Measurements from ENCODE around the gene UGGT2.

The UGGT2 gene, protein sequence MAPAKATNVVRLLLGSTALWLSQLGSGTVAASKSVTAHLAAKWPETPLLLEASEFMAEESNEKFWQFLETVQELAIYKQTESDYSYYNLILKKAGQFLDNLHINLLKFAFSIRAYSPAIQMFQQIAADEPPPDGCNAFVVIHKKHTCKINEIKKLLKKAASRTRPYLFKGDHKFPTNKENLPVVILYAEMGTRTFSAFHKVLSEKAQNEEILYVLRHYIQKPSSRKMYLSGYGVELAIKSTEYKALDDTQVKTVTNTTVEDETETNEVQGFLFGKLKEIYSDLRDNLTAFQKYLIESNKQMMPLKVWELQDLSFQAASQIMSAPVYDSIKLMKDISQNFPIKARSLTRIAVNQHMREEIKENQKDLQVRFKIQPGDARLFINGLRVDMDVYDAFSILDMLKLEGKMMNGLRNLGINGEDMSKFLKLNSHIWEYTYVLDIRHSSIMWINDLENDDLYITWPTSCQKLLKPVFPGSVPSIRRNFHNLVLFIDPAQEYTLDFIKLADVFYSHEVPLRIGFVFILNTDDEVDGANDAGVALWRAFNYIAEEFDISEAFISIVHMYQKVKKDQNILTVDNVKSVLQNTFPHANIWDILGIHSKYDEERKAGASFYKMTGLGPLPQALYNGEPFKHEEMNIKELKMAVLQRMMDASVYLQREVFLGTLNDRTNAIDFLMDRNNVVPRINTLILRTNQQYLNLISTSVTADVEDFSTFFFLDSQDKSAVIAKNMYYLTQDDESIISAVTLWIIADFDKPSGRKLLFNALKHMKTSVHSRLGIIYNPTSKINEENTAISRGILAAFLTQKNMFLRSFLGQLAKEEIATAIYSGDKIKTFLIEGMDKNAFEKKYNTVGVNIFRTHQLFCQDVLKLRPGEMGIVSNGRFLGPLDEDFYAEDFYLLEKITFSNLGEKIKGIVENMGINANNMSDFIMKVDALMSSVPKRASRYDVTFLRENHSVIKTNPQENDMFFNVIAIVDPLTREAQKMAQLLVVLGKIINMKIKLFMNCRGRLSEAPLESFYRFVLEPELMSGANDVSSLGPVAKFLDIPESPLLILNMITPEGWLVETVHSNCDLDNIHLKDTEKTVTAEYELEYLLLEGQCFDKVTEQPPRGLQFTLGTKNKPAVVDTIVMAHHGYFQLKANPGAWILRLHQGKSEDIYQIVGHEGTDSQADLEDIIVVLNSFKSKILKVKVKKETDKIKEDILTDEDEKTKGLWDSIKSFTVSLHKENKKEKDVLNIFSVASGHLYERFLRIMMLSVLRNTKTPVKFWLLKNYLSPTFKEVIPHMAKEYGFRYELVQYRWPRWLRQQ (N-terminal part only)

DNA sequence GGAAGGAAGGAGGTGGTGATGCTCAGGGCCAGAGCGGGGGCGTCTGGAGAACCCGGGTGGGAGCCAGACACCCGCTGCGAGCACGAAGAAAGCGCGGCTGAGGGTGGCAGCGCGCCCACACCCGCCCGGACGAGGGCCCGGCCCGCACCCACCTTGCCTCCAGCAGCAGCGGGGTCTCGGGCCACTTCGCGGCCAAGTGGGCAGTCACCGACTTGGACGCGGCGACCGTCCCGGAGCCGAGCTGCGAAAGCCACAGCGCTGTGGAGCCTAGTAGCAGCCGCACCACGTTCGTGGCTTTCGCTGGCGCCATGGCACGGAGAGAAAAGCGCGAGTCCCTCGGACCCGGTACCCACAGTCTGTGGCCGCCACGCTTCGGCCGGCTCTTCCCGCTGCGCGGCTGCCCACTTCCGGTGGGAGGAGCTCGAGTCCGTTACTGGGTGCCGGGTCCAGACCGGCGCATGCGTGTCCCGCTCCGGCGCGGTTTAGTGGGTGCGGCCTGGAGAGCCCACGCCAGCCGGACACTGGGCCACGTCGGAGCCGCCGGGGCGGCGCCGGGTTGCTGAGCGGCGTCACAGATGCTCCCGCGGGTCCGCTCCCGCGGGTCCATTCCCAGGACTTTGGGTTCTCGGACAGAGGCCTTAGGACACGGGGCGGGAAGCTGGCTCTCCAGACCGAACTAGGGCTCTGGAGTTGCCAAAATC is at the start of gene UGGT2:
UGGT2 (minus strand) TSS at position 399 of the 701 bp plus-strand sequence; CDS start at position 310, 89 bp downstream.
- peak; percentile 95 for DNase-seq (ENCODE audit: low spot score)

- DNase-seq (ENCODE audit: low spot score) = no peak
These were observed 47.4 kb upstream of the UGGT2 start for GRCh38 chr13:96100457-96101220.

- DNase-seq (ENCODE audit: low spot score) = no peak
These were observed 40.2 kb upstream of the UGGT2 start for GRCh38 chr13:96093296-96094006.

GRCh38 chr13:96091164-96092117 is 38.2 kb upstream of the UGGT2 start:
- peak; percentile 53 for DNase-seq (ENCODE audit: low spot score)

DNA sequence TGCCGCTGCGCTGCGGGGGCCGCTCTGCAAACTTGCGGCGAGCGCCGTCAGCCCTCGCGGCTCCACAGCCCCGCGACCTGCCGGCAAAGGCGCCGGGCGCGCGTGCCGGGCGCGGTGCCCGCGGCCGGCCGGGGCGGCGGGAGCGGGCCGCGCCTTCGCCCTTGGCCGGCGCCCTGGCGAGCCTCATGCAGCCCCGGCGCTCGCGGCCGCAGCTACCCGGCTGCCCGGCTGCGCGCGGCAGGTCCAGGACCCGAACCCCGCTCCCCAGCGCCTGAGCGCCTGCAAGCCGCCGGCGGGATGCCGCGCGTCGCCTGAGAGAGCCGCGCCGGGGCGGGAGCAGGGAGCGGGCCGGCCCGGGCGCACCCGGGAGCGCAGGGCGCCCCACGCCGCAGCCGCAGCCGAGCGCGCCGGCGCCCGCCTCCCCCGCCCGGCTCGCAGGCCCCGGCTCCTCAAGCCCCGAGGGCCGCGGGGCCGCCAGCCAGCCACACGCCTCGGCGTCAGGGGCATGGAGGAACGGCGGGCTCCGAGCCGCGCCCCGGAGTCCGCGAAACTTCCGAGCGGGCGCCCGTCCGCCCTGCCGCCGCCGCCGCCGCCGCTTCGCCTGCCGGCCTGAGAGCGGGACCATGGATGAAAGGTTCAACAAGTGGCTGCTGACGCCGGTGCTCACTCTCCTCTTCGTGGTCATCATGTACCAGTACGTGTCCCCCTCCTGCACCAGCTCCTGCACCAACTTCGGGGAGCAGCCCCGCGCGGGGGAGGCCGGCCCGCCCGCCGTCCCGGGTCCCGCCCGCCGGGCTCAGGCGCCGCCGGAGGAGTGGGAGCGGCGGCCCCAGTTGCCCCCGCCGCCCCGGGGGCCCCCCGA is 37.3 kb upstream of the UGGT2 start:
- peak; percentile 81 for DNase-seq (ENCODE audit: low spot score)

DNA sequence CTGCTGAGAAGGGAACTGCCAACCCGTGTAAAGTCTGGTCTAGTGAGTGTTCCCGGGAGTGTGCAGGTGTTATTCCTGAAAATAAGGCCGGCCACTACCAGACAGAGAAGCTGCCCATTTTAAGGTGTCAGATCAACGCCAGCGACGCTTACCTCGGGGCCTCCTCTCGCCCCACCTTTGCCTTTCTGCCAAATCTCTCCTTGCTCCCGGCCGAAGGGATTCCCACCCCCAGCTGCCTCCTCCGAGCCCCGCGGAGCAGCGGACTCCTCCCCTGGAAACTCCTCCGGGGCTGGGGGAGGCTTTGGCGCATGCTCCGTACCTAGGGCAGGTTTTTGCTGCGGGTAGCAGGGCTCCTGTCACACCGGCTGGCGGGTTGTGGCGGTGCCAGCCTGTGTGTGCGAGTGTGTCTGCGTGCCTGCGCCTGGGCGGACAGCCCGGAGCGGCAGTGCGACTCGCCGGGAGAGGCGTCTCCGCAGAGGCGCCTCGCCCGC is 36.6 kb upstream of the UGGT2 start, which contains the start of gene HS6ST3:
HS6ST3 (plus strand) TSS at position 359 of the 491 bp plus-strand sequence.
- DNase-seq (ENCODE audit: low spot score) = no peak

DNA sequence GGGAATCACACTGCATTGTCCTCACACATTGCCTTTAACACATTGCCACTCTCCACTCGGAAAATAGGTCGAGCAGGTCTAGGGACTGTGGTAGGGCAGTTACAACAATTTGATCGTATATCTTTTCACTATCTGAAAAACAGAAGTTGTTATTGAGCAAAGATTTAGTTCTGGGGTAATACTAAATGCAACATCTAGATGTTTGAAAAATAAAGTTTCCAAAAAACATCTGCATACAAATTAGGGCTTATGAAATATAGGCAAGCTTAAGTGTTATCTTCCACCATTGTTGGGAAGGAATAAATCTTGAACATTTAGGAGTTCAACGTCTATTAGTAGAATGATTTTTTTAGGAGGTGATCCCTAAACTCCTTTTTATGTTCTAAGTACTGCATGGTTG is 35.9 kb upstream of the UGGT2 start:
- no peak for DNase-seq (ENCODE audit: low spot score)

DNA sequence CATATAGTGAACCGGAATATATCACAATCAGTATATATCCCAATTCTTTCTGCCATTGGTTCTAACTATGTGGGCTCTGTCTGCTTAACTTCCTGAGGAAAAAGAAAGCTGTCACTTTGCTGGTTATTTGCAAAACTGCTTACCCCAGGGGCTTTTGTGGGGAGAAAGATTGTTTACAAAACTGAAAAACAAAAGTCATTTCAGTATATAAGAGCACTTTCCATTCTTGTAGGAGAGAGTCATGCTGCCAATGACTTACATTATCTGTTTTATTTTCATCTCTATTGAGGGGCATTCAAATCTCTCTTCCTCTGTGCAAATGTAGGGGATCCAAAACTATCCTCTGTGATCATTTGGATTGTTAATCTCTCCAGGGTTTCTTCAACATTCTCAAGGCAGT is 33.5 kb upstream of the UGGT2 start:
- DNase-seq (ENCODE audit: low spot score) = no peak

DNA sequence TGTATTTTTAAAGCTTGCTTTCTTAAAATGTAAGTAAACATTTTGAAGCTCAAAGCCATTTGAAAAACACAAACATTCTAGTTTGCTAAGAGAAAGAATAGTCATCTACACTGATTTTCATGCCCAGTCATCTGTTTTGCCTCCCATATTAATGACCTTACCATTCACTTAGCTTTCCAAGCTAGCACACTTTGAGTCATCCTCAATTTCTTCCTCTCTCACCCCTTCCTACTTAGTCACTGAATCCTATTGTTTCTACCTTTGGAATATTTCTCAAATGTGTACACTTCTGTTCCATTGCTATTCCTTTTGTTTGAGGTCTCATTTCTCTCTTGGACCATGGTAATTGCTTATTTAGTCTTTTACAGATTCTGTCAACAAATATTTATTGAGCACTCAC is 29.4 kb upstream of the UGGT2 start:
- no peak for DNase-seq (ENCODE audit: low spot score)

GRCh38 chr13:96081888-96082287 is 28.7 kb upstream of the UGGT2 start:
- no peak for DNase-seq (ENCODE audit: low spot score)

DNA sequence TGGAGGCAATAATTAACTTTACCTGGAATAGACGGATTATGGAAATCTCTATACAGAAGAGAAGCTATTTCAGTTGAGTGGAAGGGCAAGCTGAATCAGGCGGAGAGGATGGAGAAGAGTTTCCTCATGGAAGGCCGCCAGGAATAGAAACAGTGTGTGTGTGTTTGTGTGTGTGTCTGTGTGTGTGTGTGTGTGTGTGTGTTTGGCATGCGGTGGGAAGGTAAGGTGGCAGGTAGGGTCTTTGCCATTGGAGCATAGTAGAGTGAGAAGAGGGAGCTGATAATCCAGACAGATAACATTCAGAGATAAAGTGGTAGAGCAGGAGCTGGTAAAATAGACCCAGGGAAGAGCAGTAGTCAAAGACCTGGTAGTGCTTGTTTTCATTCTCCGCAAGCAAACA is 27.5 kb upstream of the UGGT2 start:
- no peak for DNase-seq (ENCODE audit: low spot score)

- peak; percentile 29 for DNase-seq (ENCODE audit: low spot score)
These were observed 22.8 kb upstream of the UGGT2 start for GRCh38 chr13:96075953-96076543.

- DNase-seq (ENCODE audit: low spot score) = no peak
These were observed 19.2 kb upstream of the UGGT2 start for GRCh38 chr13:96072392-96072791.

GRCh38 chr13:96071504-96071903 is 18.3 kb upstream of the UGGT2 start:
- no peak for DNase-seq (ENCODE audit: low spot score)

GRCh38 chr13:96068729-96069128 is 15.5 kb upstream of the UGGT2 start:
- DNase-seq (ENCODE audit: low spot score) = no peak

DNA sequence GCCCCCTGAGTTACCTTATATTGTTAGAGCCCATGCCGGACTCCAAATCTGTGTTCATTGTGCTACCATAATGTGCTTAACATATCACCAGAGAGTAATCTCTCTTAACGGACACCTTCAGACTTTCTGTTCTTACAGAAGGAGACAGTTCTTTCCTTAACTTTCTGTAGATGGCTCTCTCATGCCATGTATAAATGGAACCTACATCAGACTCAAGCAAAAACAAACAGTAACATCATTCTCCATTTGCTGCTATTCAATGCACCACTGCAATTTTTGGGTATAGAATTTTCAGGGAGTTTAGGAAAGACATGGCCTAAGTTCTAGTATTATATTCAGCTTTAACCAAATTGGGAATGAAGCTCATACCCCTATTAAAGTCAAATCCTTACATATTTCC is 12.6 kb upstream of the UGGT2 start:
- DNase-seq (ENCODE audit: low spot score) = no peak

GRCh38 chr13:96052656-96053002 is 572 bp downstream of the UGGT2 start:
- no peak for DNase-seq (ENCODE audit: low spot score)

All from D341Med (cell line).